Kidney epithelial cell (primary cell): Measurements from ENCODE around the gene BCR. TPM values are rescaled to one million over a fixed set of nuclear protein-coding genes. Genes with fewer than 3 reads are reported as not detected.

Experiments
- DNase-seq: peaks from one replicate; pipeline ENCODE4 v3.0.0-alpha.2; 2010; ENCODE audit warnings: low read depth
- H3K27me3 ChIP-seq: 2 replicates; pipeline ENCODE4 v1.6.0; 2011; ENCODE audit warnings: low read length; ENCODE audit not compliant: control insufficient read depth, insufficient read depth
- H3K36me3 ChIP-seq: 2 replicates; pipeline ENCODE4 v1.5.1; 2011; ENCODE audit warnings: low read length; ENCODE audit not compliant: control insufficient read depth, insufficient read depth
- H3K4me3 ChIP-seq: 2 replicates; pipeline ENCODE4 v1.5.1; 2011; ENCODE audit warnings: low read depth, mild to moderate bottlenecking, control low read depth, low read length
- total RNA-seq: library from RNA; depleted of rRNA; stranded (reverse); fragments of >200 nt; gene quantifications from 2 replicates; pipeline ENCODE4 v1.2.3, GENCODE V29; 2015
- TF ChIP-seq, protein P1 (sequence below): IDR thresholded peaks from 2 replicates; pipeline ENCODE4 v1.5.1; 2011; ENCODE audit warnings: mild to moderate bottlenecking, moderate library complexity, low read length, control low read depth, inconsistent platforms; ENCODE audit not compliant: insufficient read depth, poor library complexity, severe bottlenecking

The BCR gene
- total RNA-seq, 1 donor from 2014 or later: 42.5 TPM

DNA sequence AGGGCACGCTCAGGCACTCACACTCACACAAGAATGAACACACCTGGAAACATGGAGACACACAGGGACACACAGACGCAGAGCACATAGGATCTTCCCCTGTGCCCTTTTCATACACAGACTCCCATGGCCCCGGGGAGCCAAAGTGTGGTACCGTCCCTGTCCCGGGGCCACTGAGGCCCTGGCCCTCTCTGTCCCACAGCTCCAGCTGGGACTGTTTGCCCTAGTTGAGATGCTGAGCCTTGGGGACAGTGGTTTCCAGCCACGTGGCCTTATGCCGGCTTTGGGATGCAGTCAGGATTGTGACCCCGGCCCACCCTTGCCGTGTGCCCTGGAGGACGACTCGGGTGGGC, 100.7 kb downstream of the BCR start:
- TF ChIP-seq, protein P1, sequence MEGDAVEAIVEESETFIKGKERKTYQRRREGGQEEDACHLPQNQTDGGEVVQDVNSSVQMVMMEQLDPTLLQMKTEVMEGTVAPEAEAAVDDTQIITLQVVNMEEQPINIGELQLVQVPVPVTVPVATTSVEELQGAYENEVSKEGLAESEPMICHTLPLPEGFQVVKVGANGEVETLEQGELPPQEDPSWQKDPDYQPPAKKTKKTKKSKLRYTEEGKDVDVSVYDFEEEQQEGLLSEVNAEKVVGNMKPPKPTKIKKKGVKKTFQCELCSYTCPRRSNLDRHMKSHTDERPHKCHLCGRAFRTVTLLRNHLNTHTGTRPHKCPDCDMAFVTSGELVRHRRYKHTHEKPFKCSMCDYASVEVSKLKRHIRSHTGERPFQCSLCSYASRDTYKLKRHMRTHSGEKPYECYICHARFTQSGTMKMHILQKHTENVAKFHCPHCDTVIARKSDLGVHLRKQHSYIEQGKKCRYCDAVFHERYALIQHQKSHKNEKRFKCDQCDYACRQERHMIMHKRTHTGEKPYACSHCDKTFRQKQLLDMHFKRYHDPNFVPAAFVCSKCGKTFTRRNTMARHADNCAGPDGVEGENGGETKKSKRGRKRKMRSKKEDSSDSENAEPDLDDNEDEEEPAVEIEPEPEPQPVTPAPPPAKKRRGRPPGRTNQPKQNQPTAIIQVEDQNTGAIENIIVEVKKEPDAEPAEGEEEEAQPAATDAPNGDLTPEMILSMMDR: no peak
- DNase-seq: no peak

GRCh38 chr22:23281406-23282088, 101.2 kb downstream of the BCR start:
- DNase-seq: peak; percentile 35
- Histone ChIP-seq H3K4me3 (no peak overlapping the region), H3K36me3 (peaks cover 5% of the 10 kb centered on the region), H3K27me3 (no peaks in the 10 kb centered on the region)
- TF ChIP-seq, protein P1: peak; percentile 92

More for the DNA sequence above, 100.7 kb downstream of the BCR start:
- H3K4me3 ChIP-seq: no peak overlapping the region
- peaks cover 8% of the 10 kb centered on the region for H3K36me3 ChIP-seq
- H3K27me3 ChIP-seq: no peaks in the 10 kb centered on the region

GRCh38 chr22:23282089-23282501, 101.8 kb downstream of the BCR start:
- Histone ChIP-seq H3K36me3 (peaks cover 5% of the 10 kb centered on the region), H3K4me3 (no peak overlapping the region), H3K27me3 (no peaks in the 10 kb centered on the region)
- TF ChIP-seq, protein P1: no peak
- peak; percentile 80 for DNase-seq

- no peak overlapping the region for H3K4me3 ChIP-seq
- no peaks in the 10 kb centered on the region for H3K27me3 ChIP-seq
- DNase-seq: no peak
- TF ChIP-seq, protein P1: no peak
- H3K36me3 ChIP-seq: peaks cover 5% of the 10 kb centered on the region
Observed at GRCh38 chr22:23282516-23282915, 102.2 kb downstream of the BCR start.

GRCh38 chr22:23282986-23283385, 102.7 kb downstream of the BCR start:
- no peaks in the 10 kb centered on the region for H3K27me3 ChIP-seq
- TF ChIP-seq, protein P1: no peak

More at GRCh38 chr22:23282986-23283385, 102.7 kb downstream of the BCR start:
- no peak overlapping the region for H3K4me3 ChIP-seq
- no peak for DNase-seq
- peaks cover 5% of the 10 kb centered on the region for H3K36me3 ChIP-seq
